Heart left ventricle (tissue), 16 donors: ENCODE measurements around the gene NR2F2. TPM values are rescaled to one million over a fixed set of nuclear protein-coding genes. Genes with fewer than 3 reads are reported as not detected.

ENCODE experiments used
- ATAC-seq, 4 donors: fragments of 200-7000 bp; cut with Tn5 transposase; one replicate each; pipeline ENCODE4 v1.9.1; 2020 to 2022; ENCODE audit warnings: moderate library complexity in 4 of 4, mild to moderate bottlenecking in 3 of 4, moderate number of reproducible peaks in 1 of 4
- DNase-seq, 5 donors: peaks; one replicate each; pipeline ENCODE4 v3.0.0-alpha.2; 2020
- H3K27ac ChIP-seq, 12 donors: fragments of 200-600 bp; sonication (generic) in 4 of 12; one replicate each; pipeline versions ENCODE4 v1.5.0 to v1.8.0; 2016 to 2022; ENCODE audit warnings: mild to moderate bottlenecking in 2 of 12
- H3K27me3 ChIP-seq, 9 donors: fragments of 200-600 bp; sonication (generic) in 2 of 9; one replicate each; pipeline versions ENCODE4 v1.5.1 to v1.8.0; 2016 to 2022; ENCODE audit warnings: mild to moderate bottlenecking in 3 of 9
- H3K36me3 ChIP-seq, 9 donors: fragments of 200-600 bp; sonication (generic) in 2 of 9; one replicate each; pipeline versions ENCODE4 v1.5.0 to v1.8.0; 2018 to 2022; ENCODE audit warnings: mild to moderate bottlenecking in 2 of 9
- H3K4me1 ChIP-seq, 12 donors: fragments of 200-600 bp; sonication (generic) in 4 of 12; one replicate each; pipeline versions ENCODE4 v1.5.0 to v1.8.0; 2016 to 2022; ENCODE audit warnings: mild to moderate bottlenecking in 3 of 12
- H3K4me3 ChIP-seq, 12 donors: fragments of 200-600 bp; sonication (generic) in 4 of 12; one replicate each; pipeline versions ENCODE4 v1.5.0 to v1.8.0; 2017 to 2022; ENCODE audit warnings: mild to moderate bottlenecking in 9 of 12, moderate library complexity in 4 of 12
- H3K9me3 ChIP-seq, 12 donors: fragments of 200-600 bp; sonication (generic) in 4 of 12; one replicate each; pipeline versions ENCODE4 v1.5.0 to v1.8.0; 2016 to 2022; ENCODE audit warnings: mild to moderate bottlenecking in 1 of 12
- POLR2A ChIP-seq, 2 donors: fragments of 450-650 bp; IDR thresholded peaks; one replicate each; pipeline ENCODE4 v1.6.1; 2017; ENCODE audit warnings: antibody characterized with exemption in 2 of 2, mild to moderate bottlenecking in 2 of 2, moderate library complexity in 2 of 2
- WGBS, 4 donors: extraction: QIAGEN DNeasy Blood & Tissue Kit in 2 of 4; methylation state at CpG; one replicate each; pipeline versions ENCODE4 v1.1.5 to v1.1.7; 2013 to 2018; 5-methylcytosine and 5-hydroxymethylcytosine counted together
- intact Hi-C, 10 donors: fragments of 100-400 bp; cut with DNase I; formaldehyde crosslinking; loops; one replicate each; pipeline versions ENCODE4 v1.11.1 to v1.14.2; 2022
- polyA plus RNA-seq, 2 donors: library from polyadenylated mRNA; stranded (reverse); fragments of 200-250 nt; gene quantifications; one replicate each; pipeline ENCODE4 v1.2.3, GENCODE V29; 2013
- total RNA-seq, 9 donors: library from RNA; depleted of rRNA in 2 of 9; stranded (reverse); fragments of >200 nt in 2 of 9; fragmentation: NEBNext Ultra II Directional in 3 of 9; extraction: Animal tissue kit (Norgen Biotek cat#: 25700) in 3 of 9; gene quantifications; one replicate each; pipeline versions ENCODE4 v1.1.0 to v1.2.4, GENCODE V29; 2016 to 2023
- TF ChIP-seq, protein P1 (sequence below), 12 donors: fragments of 200-600 bp; sonication (generic) in 4 of 12; IDR thresholded peaks; one replicate each; pipeline versions ENCODE4 v1.5.0 to v1.8.0; 2018 to 2022; ENCODE audit warnings: antibody characterized with exemption in 12 of 12, mild to moderate bottlenecking in 5 of 12
- donor health status: ischemic (EF 13 %, LVEDD 7.1; RV severe dilation, severe dysfunction).
- donor health status: healthy with polysubstance abuse.
- donor health status: DM: no; HTN: yes; CAD: no.
- donor health status: DM: no; HTN: no; CAD: no.
- donor health status: ischemic (EF 25% LVEDD 6.9; RV normal size, moderate dysfunction).
- donor health status: ischemic (EF 25% LVEDD 5.7; RV mildly dilated, moderate dysfunction).
- donor health status: healthy.
- donor health status: DM: yes; HTN: yes; CAD: no.
- donor health status: ischemic (EF 35%, LVEDD 5.7; RV mildly dilated, moderate dysfunction).
- donor health status: nonischemic (EF 11% LVEDD 7.7; RV severe dilation, severe dysfunction).
- donor health status: DM: yes; HTN: yes; CAD: no.
- donor health status: PGD.
- donor health status: ischemic (EF 29% LVEDD 5.4; RV normal size, mild dysfunction).
- donor health status: nonischemic (EF 23%, LVEDD 6.1; RV moderate dilation, normal function).

NR2F2 gene
- total and polyA plus RNA-seq, 11 donors = 11.8 to 22.4 (median 16.1) TPM

DNA sequence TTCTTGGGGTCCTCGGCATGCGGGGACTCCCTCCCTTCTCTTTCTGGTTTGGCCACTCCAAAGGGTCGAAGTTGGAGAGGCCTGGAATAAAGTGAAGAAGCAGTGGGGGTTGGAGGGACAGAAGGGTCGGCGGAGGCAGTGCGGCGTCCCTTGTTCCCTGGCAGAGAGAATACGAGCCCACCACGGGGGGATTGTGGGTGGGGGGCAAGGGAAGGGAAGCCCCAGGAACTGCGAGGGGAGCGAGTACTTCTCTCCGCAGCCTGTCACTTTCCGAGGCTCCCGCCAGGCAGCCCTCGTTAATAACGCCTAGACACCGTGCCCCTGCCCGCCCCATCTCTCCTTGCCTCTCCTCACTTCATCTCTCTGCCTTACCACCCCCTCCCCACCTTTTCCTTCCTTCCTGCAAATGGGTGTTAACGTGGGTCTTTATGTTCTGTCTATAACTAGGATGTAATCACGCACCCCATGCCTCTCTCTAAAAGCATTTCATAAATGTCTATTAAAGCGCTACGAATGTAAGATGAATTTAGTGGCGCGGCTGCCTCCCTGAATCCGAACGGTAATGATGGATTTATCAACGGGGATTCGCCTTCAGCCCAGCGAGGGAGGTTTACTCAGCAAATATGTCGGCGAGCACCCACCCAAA lies 13.7 kb downstream of the NR2F2 start:
- no peak for ATAC-seq
- Histone ChIP-seq H3K4me1 (peaks cover 0 to 65% (median 18%) of the 10 kb centered on the region in 12 donors), H3K4me3 (peak overlapping the region in 10 of 12 donors; percentile 26 to 91 (median 74)), H3K27ac (peak overlapping the region; percentile 85 to 96 (median 92)), H3K9me3 (no peaks in the 10 kb centered on the region), H3K27me3 (peaks cover 0 to 95% (median 19%) of the 10 kb centered on the region in 9 donors), H3K36me3 (peaks cover 0 to 3% (median 0%) of the 10 kb centered on the region in 9 donors)
- WGBS, 4 donors = 42 to 56% (median 48%) methylated on average over 29 to 31 of the region's 31 CpGs
- intact Hi-C loops = loop anchor here in 7 of 10 donors (2.0 to 10.0 kb wide), 5 partner anchors 739 to 1669 kb away; no protein-coding TSS in a partner anchor
- DNase-seq = no peak
- no peak for TF ChIP-seq POLR2A (IDR thresholded peaks at IDR 0.05)
- TF ChIP-seq, protein P1, sequence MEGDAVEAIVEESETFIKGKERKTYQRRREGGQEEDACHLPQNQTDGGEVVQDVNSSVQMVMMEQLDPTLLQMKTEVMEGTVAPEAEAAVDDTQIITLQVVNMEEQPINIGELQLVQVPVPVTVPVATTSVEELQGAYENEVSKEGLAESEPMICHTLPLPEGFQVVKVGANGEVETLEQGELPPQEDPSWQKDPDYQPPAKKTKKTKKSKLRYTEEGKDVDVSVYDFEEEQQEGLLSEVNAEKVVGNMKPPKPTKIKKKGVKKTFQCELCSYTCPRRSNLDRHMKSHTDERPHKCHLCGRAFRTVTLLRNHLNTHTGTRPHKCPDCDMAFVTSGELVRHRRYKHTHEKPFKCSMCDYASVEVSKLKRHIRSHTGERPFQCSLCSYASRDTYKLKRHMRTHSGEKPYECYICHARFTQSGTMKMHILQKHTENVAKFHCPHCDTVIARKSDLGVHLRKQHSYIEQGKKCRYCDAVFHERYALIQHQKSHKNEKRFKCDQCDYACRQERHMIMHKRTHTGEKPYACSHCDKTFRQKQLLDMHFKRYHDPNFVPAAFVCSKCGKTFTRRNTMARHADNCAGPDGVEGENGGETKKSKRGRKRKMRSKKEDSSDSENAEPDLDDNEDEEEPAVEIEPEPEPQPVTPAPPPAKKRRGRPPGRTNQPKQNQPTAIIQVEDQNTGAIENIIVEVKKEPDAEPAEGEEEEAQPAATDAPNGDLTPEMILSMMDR (IDR thresholded peaks at IDR 0.05) = no peak

DNA sequence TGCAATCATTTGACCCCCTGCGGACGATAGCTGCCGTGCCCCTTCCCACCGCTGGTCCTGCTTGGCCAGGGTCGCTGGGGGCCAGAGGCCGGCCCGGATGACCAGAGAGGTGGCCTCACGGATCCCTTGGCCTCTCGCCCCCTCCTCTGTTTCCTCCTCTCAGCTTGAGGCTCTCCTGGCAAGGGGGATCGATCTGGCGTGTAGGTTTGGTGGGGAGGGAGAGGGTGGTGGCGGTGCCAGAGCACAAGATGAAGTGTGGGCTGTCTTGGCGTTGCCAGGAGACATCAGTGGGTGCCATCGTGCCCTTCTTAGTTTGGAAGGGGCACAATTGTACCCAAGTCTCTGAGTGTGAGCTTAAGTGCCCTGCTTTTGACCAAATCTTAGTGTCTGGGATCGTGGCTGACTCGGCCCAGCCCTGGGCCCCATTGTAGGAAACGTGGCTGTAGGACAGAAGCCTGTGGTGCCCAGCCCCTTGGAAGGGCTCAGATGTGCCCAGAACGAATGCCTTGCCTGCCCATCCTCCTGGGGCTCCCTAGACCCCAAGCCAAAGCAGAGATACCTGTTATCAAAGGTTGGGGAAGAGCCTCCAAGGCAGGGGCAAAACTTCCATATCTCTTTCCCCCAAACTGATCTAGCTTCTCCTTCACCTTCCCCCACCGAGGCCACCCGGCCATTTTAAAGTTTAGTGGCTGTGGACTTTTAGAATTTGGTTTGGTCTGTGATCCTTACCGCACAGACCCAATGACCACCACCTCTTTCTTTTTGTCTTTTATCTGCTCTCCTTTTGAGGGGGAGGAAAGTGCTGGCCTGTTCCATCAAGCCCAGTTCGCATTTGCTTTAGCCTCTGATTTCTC lies 14.4 kb downstream of the NR2F2 start:
- peaks cover 0 to 95% (median 20%) of the 10 kb centered on the region in 9 donors for H3K27me3 ChIP-seq
- intact Hi-C loops = loop anchor here (1.0 to 10.0 kb wide), 9 partner anchors 740 to 1678 kb away; no protein-coding TSS in a partner anchor
- H3K36me3 ChIP-seq = no peaks in the 10 kb centered on the region
- H3K4me1 ChIP-seq = peaks cover 0 to 71% (median 19%) of the 10 kb centered on the region in 12 donors
- DNase-seq = no peak
- H3K27ac ChIP-seq = peak overlapping the region; percentile 2 to 96 (median 92)
- H3K4me3 ChIP-seq = peak overlapping the region in 10 of 12 donors; percentile 42 to 91 (median 72)
- TF ChIP-seq, protein P1 (IDR thresholded peaks at IDR 0.05) = no peak
- TF ChIP-seq POLR2A (IDR thresholded peaks at IDR 0.05) = no peak
- WGBS, 4 donors = 35 to 44% (median 40%) methylated on average over 14 to 22 of the region's 22 CpGs
- ATAC-seq = no peak
- H3K9me3 ChIP-seq = no peaks in the 10 kb centered on the region

DNA sequence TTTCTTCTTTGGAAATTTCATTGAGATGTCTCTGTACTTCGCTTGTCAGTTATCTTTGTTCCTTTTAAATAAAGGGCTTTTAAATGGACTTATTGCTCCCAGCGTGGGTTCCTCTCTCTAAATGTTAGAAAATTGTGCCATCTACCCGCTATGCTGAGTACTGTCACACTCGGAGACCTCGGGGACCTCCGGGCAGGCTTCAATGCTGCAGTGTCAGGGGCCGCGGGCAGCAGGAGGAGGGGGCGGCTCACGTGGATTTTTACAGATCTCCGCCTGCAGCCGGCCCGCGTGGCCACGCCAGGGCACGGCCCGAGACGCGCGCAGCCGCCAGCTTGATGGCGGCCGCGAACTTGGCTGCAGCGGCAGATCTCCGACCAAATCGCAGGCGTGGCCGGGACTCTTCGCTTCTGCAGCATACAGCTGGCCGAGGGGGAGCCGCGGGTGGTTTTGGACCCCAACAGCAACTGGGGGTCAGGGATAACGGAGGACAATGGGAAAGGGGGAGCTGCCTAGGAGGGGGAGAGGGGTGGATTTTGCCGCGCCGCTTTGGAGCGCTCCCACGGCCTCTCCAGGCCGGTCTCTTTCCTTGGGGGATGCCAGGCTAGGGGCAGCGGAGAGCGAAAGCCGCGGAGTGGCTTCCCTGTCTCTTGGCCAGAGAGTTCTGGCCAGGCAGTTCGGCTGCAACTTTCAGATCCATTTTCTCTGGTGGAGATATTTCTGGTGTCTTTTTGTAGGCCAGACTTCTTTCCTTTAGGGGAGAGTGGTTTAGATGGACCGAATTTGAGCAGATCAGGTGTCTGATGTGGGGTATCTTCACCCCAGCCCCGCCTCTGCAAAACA lies 15.3 kb downstream of the NR2F2 start:
- DNase-seq = peak in 4 of 5 donors; percentile 74 to 85 (median 82)
- 2 to 5% (median 3%) methylated on average over 30 to 47 of the region's 47 CpGs for WGBS, 4 donors
- intact Hi-C loops = loop anchor here in 9 of 10 donors (1.0 to 10.0 kb wide), 9 partner anchors 741 to 1678 kb away; no protein-coding TSS in a partner anchor

More for the DNA sequence above, 15.3 kb downstream of the NR2F2 start:
- ATAC-seq = peak; percentile 62 to 85 (median 76)
- Histone ChIP-seq H3K27me3 (peaks cover 0 to 95% (median 20%) of the 10 kb centered on the region in 9 donors), H3K36me3 (no peaks in the 10 kb centered on the region), H3K9me3 (no peaks in the 10 kb centered on the region), H3K4me3 (peak overlapping the region; percentile 22 to 91 (median 67)), H3K4me1 (peaks cover 0 to 76% (median 22%) of the 10 kb centered on the region in 12 donors), H3K27ac (peak overlapping the region; percentile 2 to 96 (median 92))
- TF ChIP-seq, protein P1 (IDR thresholded peaks at IDR 0.05) = peak; percentile 44 to 77 (median 68)
- TF ChIP-seq POLR2A (IDR thresholded peaks at IDR 0.05) = peak in 1 of 2 donors; percentile 45
